Activated naive CD8-positive, alpha-beta T cell treated with anti-CD3 and anti-CD28 coated beads, Interleukin-2, amount 50 U/mL, for 24 hours (primary cell): Measurements from ENCODE around the gene CCRL2.
"Not testable (repeated sequence)": the region's sequence is repeated elsewhere in the genome, so short reads cannot be mapped to it uniquely, and the experiment has no call there.

ENCODE experiments used
- ATAC-seq: fragments of 150-1000 bp; cut with Tn5 transposase; one replicate; pipeline ENCODE4 v1.10.0; 2021
- DNase-seq: peaks from one replicate; pipeline ENCODE4 v3.0.0; 2021
- H3K27ac Mint-ChIP-seq: one replicate; pipeline ENCODE4 v1.8.0; 2021; ENCODE audit warnings: mild to moderate bottlenecking, mixed read lengths
- H3K27me3 Mint-ChIP-seq: one replicate; pipeline ENCODE4 v1.8.0; 2021; ENCODE audit warnings: mixed read lengths
- H3K36me3 Mint-ChIP-seq: one replicate; pipeline ENCODE4 v1.8.0; 2021; ENCODE audit warnings: low read depth, mixed read lengths
- H3K4me1 Mint-ChIP-seq: one replicate; pipeline ENCODE4 v1.8.0; 2021; ENCODE audit warnings: mixed read lengths
- H3K4me3 Mint-ChIP-seq: one replicate; pipeline ENCODE4 v1.8.0; 2021; ENCODE audit warnings: mild to moderate bottlenecking, moderate library complexity, mixed read lengths
- H3K9me3 Mint-ChIP-seq: one replicate; pipeline ENCODE4 v1.8.0; 2021; ENCODE audit warnings: mixed read lengths

CCRL2 gene

GRCh38 chr3:46393011-46393410, 14.0 kb upstream of the CCRL2 start:
- no peak overlapping the region for H3K27ac Mint-ChIP-seq
- no peaks in the 10 kb centered on the region for H3K36me3 Mint-ChIP-seq
- no peak overlapping the region for H3K4me3 Mint-ChIP-seq
- no peak for ATAC-seq
- no peak for DNase-seq
- H3K27me3 Mint-ChIP-seq: peaks cover 4% of the 10 kb centered on the region
- peaks cover 9% of the 10 kb centered on the region for H3K4me1 Mint-ChIP-seq
- H3K9me3 Mint-ChIP-seq: no peaks in the 10 kb centered on the region

- H3K27me3 Mint-ChIP-seq: peaks cover 4% of the 10 kb centered on the region
- H3K4me3 Mint-ChIP-seq: no peak overlapping the region
- no peak overlapping the region for H3K27ac Mint-ChIP-seq
- no peaks in the 10 kb centered on the region for H3K36me3 Mint-ChIP-seq
- no peaks in the 10 kb centered on the region for H3K9me3 Mint-ChIP-seq
- H3K4me1 Mint-ChIP-seq: peaks cover 9% of the 10 kb centered on the region
- DNase-seq (no peak), ATAC-seq (no peak)
Measured at GRCh38 chr3:46393554-46394434, 13.3 kb upstream of the CCRL2 start.

- Mint-ChIP-seq H3K27me3 (peaks cover 4% of the 10 kb centered on the region), H3K4me3 (no peak overlapping the region), H3K36me3 (no peaks in the 10 kb centered on the region), H3K9me3 (no peaks in the 10 kb centered on the region), H3K27ac (no peak overlapping the region), H3K4me1 (peaks cover 9% of the 10 kb centered on the region)
- DNase-seq (no peak), ATAC-seq (no peak)
Measured at GRCh38 chr3:46395210-46395661, 11.8 kb upstream of the CCRL2 start.

GRCh38 chr3:46395766-46396530, 11.1 kb upstream of the CCRL2 start:
- no peak for ATAC-seq
- H3K9me3 Mint-ChIP-seq: no peaks in the 10 kb centered on the region
- DNase-seq: no peak
- H3K4me1 Mint-ChIP-seq: peaks cover 9% of the 10 kb centered on the region
- no peaks in the 10 kb centered on the region for H3K36me3 Mint-ChIP-seq
- no peak overlapping the region for H3K4me3 Mint-ChIP-seq
- H3K27me3 Mint-ChIP-seq: peaks cover 4% of the 10 kb centered on the region
- H3K27ac Mint-ChIP-seq: no peak overlapping the region

- H3K27ac Mint-ChIP-seq: no peak overlapping the region
- ATAC-seq (no peak), DNase-seq (no peak)
- no peaks in the 10 kb centered on the region for H3K36me3 Mint-ChIP-seq
- peaks cover 9% of the 10 kb centered on the region for H3K4me1 Mint-ChIP-seq
- no peaks in the 10 kb centered on the region for H3K9me3 Mint-ChIP-seq
- H3K27me3 Mint-ChIP-seq: peaks cover 4% of the 10 kb centered on the region
- no peak overlapping the region for H3K4me3 Mint-ChIP-seq
Measured at GRCh38 chr3:46397111-46397510, 9.9 kb upstream of the CCRL2 start.

- ATAC-seq (no peak), DNase-seq (no peak)
- H3K27ac Mint-ChIP-seq: no peak overlapping the region
- peaks cover 4% of the 10 kb centered on the region for H3K27me3 Mint-ChIP-seq
- no peaks in the 10 kb centered on the region for H3K36me3 Mint-ChIP-seq
- H3K4me3 Mint-ChIP-seq: no peak overlapping the region
- H3K4me1 Mint-ChIP-seq: peaks cover 9% of the 10 kb centered on the region
- H3K9me3 Mint-ChIP-seq: peaks cover 5% of the 10 kb centered on the region
Measured at GRCh38 chr3:46398186-46398955, 8.7 kb upstream of the CCRL2 start.

- DNase-seq: no peak
- no peaks in the 10 kb centered on the region for H3K36me3 Mint-ChIP-seq
- H3K9me3 Mint-ChIP-seq: peaks cover 5% of the 10 kb centered on the region
- H3K27ac Mint-ChIP-seq: no peak overlapping the region
- H3K27me3 Mint-ChIP-seq: peaks cover 4% of the 10 kb centered on the region
- ATAC-seq: no peak
- peaks cover 9% of the 10 kb centered on the region for H3K4me1 Mint-ChIP-seq
- no peak overlapping the region for H3K4me3 Mint-ChIP-seq
Measured at GRCh38 chr3:46399098-46399497, 8.0 kb upstream of the CCRL2 start.

- peak; percentile 55 for ATAC-seq
- H3K9me3 Mint-ChIP-seq: peaks cover 5% of the 10 kb centered on the region
- peaks cover 9% of the 10 kb centered on the region for H3K4me1 Mint-ChIP-seq
- no peak for DNase-seq
- no peak overlapping the region for H3K4me3 Mint-ChIP-seq
- H3K36me3 Mint-ChIP-seq: no peaks in the 10 kb centered on the region
- H3K27me3 Mint-ChIP-seq: peaks cover under 1% of the 10 kb centered on the region
- H3K27ac Mint-ChIP-seq: no peak overlapping the region
Measured at GRCh38 chr3:46399557-46399956, 7.5 kb upstream of the CCRL2 start.

- peaks cover 9% of the 10 kb centered on the region for H3K4me1 Mint-ChIP-seq
- H3K27ac Mint-ChIP-seq: no peak overlapping the region
- no peak overlapping the region for H3K4me3 Mint-ChIP-seq
- H3K9me3 Mint-ChIP-seq: peaks cover 5% of the 10 kb centered on the region
- ATAC-seq (peak; percentile 33), DNase-seq (no peak)
- H3K27me3 Mint-ChIP-seq: no peaks in the 10 kb centered on the region
- H3K36me3 Mint-ChIP-seq: no peaks in the 10 kb centered on the region
Measured at GRCh38 chr3:46400000-46400734, 6.9 kb upstream of the CCRL2 start.

- no peak for ATAC-seq
- Mint-ChIP-seq H3K4me1 (peaks cover 9% of the 10 kb centered on the region), H3K27me3 (no peaks in the 10 kb centered on the region), H3K27ac (no peak overlapping the region), H3K36me3 (no peaks in the 10 kb centered on the region), H3K9me3 (peaks cover 5% of the 10 kb centered on the region), H3K4me3 (no peak overlapping the region)
- DNase-seq: no peak
Measured at GRCh38 chr3:46400846-46401245, 6.2 kb upstream of the CCRL2 start.

- ATAC-seq: no peak
- Mint-ChIP-seq H3K9me3 (peaks cover 5% of the 10 kb centered on the region), H3K4me3 (no peak overlapping the region), H3K27me3 (no peaks in the 10 kb centered on the region), H3K27ac (no peak overlapping the region), H3K4me1 (peaks cover 9% of the 10 kb centered on the region), H3K36me3 (no peaks in the 10 kb centered on the region)
- no peak for DNase-seq
Measured at GRCh38 chr3:46401579-46401978, 5.5 kb upstream of the CCRL2 start.

GRCh38 chr3:46402902-46403301, 4.2 kb upstream of the CCRL2 start:
- DNase-seq, ATAC-seq, H3K36me3 Mint-ChIP-seq, H3K27me3 Mint-ChIP-seq, H3K4me3 Mint-ChIP-seq, H3K27ac Mint-ChIP-seq, H3K9me3 Mint-ChIP-seq: not testable (repeated sequence)
- H3K4me1 Mint-ChIP-seq: peaks cover 18% of the 10 kb centered on the region

- ATAC-seq: no peak
- Mint-ChIP-seq H3K4me3 (no peak overlapping the region), H3K27ac (no peak overlapping the region), H3K36me3 (peaks cover 6% of the 10 kb centered on the region), H3K9me3 (peaks cover 5% of the 10 kb centered on the region), H3K27me3 (no peaks in the 10 kb centered on the region), H3K4me1 (peaks cover 39% of the 10 kb centered on the region)
- no peak for DNase-seq
Measured at GRCh38 chr3:46405301-46406019, 1.6 kb upstream of the CCRL2 start.
